ENCODE results near the gene ACTR3C.

DNA sequence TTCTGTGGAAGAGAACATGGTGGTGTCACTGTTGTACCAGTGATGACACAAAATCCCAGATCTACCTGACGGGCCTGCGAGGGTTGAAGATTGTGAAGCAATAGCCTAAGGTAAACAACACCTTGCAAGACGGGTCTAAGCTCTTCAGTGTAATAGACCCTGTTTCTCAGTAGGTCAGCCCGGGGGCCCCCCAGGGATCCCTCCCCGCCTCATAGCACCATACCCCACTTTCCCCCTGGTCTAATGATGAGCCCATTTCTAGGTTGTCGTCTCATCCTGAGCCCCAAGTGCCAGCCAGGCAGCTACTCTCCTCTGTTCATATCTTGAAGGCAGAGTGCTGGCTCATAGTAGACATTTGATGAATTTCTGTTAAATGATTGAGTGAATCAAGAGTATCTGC is 2.6 kb upstream of the ACTR3C start:
- TF ChIP-seq POLR2AphosphoS5 (IDR thresholded peaks at IDR 0.05; ENCODE audit: low read length) (no peak), BCL11A (IDR thresholded peaks at IDR 0.05; ENCODE audit: low read depth, low read length) (no peak), IKZF1 (conservative IDR thresholded peaks at IDR 0.05) (no peak), RFX5 (IDR thresholded peaks at IDR 0.05; ENCODE audit: low read depth, low read length) (no peak), SIN3A (IDR thresholded peaks at IDR 0.05; ENCODE audit: low read depth, low read length) (no peak), NRF1 (conservative IDR thresholded peaks at IDR 0.05; ENCODE audit: low read depth, low read length) (no peak), POU2F2 (IDR thresholded peaks at IDR 0.05; ENCODE audit: borderline replicate concordance, low read depth, low read length) (no peak), EZH2 (IDR thresholded peaks at IDR 0.05; ENCODE audit: borderline replicate concordance, control insufficient read depth, low read depth, low read length) (no peak), RAD21 (IDR thresholded peaks at IDR 0.05; ENCODE audit: insufficient read depth, low read depth, low read length) (no peak)
- TF ChIP-seq, protein P1, sequence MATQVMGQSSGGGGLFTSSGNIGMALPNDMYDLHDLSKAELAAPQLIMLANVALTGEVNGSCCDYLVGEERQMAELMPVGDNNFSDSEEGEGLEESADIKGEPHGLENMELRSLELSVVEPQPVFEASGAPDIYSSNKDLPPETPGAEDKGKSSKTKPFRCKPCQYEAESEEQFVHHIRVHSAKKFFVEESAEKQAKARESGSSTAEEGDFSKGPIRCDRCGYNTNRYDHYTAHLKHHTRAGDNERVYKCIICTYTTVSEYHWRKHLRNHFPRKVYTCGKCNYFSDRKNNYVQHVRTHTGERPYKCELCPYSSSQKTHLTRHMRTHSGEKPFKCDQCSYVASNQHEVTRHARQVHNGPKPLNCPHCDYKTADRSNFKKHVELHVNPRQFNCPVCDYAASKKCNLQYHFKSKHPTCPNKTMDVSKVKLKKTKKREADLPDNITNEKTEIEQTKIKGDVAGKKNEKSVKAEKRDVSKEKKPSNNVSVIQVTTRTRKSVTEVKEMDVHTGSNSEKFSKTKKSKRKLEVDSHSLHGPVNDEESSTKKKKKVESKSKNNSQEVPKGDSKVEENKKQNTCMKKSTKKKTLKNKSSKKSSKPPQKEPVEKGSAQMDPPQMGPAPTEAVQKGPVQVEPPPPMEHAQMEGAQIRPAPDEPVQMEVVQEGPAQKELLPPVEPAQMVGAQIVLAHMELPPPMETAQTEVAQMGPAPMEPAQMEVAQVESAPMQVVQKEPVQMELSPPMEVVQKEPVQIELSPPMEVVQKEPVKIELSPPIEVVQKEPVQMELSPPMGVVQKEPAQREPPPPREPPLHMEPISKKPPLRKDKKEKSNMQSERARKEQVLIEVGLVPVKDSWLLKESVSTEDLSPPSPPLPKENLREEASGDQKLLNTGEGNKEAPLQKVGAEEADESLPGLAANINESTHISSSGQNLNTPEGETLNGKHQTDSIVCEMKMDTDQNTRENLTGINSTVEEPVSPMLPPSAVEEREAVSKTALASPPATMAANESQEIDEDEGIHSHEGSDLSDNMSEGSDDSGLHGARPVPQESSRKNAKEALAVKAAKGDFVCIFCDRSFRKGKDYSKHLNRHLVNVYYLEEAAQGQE (IDR thresholded peaks at IDR 0.05; ENCODE audit: low read depth, low read length) = no peak
- TF ChIP-seq, protein P2, sequence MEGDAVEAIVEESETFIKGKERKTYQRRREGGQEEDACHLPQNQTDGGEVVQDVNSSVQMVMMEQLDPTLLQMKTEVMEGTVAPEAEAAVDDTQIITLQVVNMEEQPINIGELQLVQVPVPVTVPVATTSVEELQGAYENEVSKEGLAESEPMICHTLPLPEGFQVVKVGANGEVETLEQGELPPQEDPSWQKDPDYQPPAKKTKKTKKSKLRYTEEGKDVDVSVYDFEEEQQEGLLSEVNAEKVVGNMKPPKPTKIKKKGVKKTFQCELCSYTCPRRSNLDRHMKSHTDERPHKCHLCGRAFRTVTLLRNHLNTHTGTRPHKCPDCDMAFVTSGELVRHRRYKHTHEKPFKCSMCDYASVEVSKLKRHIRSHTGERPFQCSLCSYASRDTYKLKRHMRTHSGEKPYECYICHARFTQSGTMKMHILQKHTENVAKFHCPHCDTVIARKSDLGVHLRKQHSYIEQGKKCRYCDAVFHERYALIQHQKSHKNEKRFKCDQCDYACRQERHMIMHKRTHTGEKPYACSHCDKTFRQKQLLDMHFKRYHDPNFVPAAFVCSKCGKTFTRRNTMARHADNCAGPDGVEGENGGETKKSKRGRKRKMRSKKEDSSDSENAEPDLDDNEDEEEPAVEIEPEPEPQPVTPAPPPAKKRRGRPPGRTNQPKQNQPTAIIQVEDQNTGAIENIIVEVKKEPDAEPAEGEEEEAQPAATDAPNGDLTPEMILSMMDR (IDR thresholded peaks at IDR 0.05 in 2 of 3, conservative IDR thresholded peaks at IDR 0.05 in 1 of 3; ENCODE audit: control insufficient read depth in 2 of 3, extremely low read depth in 1 of 3, insufficient read depth in 1 of 3, low read depth in 3 of 3, low read length in 3 of 3) = no peak
- TF ChIP-seq, protein P3, sequence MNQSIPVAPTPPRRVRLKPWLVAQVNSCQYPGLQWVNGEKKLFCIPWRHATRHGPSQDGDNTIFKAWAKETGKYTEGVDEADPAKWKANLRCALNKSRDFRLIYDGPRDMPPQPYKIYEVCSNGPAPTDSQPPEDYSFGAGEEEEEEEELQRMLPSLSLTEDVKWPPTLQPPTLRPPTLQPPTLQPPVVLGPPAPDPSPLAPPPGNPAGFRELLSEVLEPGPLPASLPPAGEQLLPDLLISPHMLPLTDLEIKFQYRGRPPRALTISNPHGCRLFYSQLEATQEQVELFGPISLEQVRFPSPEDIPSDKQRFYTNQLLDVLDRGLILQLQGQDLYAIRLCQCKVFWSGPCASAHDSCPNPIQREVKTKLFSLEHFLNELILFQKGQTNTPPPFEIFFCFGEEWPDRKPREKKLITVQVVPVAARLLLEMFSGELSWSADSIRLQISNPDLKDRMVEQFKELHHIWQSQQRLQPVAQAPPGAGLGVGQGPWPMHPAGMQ (IDR thresholded peaks at IDR 0.05; ENCODE audit: borderline replicate concordance) = no peak
- TF ChIP-seq, protein P4, sequence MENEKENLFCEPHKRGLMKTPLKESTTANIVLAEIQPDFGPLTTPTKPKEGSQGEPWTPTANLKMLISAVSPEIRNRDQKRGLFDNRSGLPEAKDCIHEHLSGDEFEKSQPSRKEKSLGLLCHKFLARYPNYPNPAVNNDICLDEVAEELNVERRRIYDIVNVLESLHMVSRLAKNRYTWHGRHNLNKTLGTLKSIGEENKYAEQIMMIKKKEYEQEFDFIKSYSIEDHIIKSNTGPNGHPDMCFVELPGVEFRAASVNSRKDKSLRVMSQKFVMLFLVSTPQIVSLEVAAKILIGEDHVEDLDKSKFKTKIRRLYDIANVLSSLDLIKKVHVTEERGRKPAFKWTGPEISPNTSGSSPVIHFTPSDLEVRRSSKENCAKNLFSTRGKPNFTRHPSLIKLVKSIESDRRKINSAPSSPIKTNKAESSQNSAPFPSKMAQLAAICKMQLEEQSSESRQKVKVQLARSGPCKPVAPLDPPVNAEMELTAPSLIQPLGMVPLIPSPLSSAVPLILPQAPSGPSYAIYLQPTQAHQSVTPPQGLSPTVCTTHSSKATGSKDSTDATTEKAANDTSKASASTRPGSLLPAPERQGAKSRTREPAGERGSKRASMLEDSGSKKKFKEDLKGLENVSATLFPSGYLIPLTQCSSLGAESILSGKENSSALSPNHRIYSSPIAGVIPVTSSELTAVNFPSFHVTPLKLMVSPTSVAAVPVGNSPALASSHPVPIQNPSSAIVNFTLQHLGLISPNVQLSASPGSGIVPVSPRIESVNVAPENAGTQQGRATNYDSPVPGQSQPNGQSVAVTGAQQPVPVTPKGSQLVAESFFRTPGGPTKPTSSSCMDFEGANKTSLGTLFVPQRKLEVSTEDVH (IDR thresholded peaks at IDR 0.05; ENCODE audit: low read depth, partially characterized antibody) = no peak
